Measurements from ENCODE around the gene SLC23A1. TPM values are rescaled to one million over a fixed set of nuclear protein-coding genes. Genes with fewer than 3 reads are reported as not detected.

SLC23A1 gene
- total and polyA plus RNA-seq, 7 donors = 0.03 TPM; not detected in 6

DNA sequence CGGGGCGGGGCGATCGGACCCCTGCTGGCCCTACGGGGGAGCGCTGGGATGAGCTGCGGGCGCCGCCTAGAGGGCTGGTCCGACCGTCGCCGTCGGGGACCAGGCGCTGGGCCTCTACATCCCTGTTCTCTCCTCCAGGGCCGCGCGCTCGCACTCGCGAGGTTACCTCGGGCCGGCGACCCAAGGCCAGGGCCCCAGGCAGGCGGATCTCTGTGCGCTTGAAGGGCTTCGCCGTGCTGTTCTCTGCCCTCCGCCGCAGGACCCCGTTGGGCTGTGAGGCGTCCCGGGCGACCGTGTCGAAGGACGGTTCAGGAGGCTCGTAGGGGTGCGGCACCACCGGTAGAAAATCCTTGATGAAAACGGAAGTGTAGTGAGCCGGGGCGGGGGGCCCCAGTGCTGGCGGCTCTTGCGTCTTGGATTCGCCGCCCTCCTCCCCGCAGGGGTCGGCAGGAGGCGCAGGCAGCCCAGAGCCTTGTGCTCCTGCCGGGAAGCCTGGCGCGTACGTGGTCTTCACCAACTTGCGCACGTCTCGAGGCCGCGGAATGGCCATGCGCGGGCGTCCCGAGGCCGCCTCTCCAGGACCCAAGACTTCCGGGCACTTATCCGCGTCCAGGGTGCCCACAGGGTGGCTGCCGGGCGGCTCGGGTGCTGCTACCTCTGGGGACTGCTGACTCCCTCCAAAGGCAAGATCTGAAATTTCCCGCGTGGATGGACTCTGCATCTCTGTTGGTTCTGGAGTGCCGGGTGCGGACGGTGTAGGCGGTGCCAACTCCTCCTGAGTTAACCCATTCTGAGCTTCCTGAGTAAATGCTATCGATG, 9.8 kb upstream of the SLC23A1 start:
- ATAC-seq (peak in 1 of 4 donors; percentile 7), DNase-seq (peak; percentile 57 to 82)
- intact Hi-C loops (cut with DNase I) = loop anchor here in 1 of 2 donors (5.0 kb wide), 1 partner anchor 51 kb away; the partner anchor contains the start of gene PAIP2
- H3K27me3 ChIP-seq (ENCODE audit: insufficient read depth in 3 of 3, low read length in 2 of 3) = no peaks in the 10 kb centered on the region
- H3K36me3 ChIP-seq (ENCODE audit: insufficient read depth in 1 of 2, low read depth in 1 of 2) = peaks cover 0 to 10% of the 10 kb centered on the region in 2 donors
- 32 to 34% (median 33%) methylated on average over 64 to 77 of the region's 77 CpGs for WGBS, 3 donors
- no peaks in the 10 kb centered on the region for H3K9me3 ChIP-seq
- H3K4me1 ChIP-seq = peaks cover 59% of the 10 kb centered on the region
- peak overlapping the region; percentile 93 for H3K4me3 ChIP-seq
- TF ChIP-seq, protein P1, sequence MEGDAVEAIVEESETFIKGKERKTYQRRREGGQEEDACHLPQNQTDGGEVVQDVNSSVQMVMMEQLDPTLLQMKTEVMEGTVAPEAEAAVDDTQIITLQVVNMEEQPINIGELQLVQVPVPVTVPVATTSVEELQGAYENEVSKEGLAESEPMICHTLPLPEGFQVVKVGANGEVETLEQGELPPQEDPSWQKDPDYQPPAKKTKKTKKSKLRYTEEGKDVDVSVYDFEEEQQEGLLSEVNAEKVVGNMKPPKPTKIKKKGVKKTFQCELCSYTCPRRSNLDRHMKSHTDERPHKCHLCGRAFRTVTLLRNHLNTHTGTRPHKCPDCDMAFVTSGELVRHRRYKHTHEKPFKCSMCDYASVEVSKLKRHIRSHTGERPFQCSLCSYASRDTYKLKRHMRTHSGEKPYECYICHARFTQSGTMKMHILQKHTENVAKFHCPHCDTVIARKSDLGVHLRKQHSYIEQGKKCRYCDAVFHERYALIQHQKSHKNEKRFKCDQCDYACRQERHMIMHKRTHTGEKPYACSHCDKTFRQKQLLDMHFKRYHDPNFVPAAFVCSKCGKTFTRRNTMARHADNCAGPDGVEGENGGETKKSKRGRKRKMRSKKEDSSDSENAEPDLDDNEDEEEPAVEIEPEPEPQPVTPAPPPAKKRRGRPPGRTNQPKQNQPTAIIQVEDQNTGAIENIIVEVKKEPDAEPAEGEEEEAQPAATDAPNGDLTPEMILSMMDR (IDR thresholded peaks at IDR 0.05) = peak; percentile 23
- H3K27ac ChIP-seq = peak overlapping the region; percentile 100

DNA sequence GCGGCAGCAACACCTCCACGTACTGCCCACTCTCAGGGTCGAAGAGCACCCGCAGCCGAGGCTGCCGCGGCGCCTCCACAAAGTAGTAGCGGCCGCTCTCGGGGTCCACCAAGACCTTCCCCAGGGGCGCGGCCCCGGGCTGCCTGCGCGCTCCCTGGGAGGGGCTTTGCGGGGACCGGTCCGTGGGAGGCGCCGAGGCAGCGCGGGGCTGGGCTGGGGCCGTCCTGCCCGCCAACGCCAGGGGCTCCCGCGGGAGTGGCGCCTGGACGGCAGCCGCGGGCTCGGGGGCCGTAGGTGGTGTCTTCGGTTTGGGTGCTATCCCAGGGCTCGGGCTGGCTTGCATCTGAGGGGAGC, 9.2 kb upstream of the SLC23A1 start:
- no peak for DNase-seq
- intact Hi-C loops (cut with DNase I) = loop anchor here in 1 of 2 donors (5.0 kb wide), 1 partner anchor 50 kb away; the partner anchor contains the start of gene PAIP2
- Histone ChIP-seq H3K27ac (peak overlapping the region; percentile 100), H3K9me3 (no peaks in the 10 kb centered on the region), H3K4me3 (peak overlapping the region; percentile 93), H3K36me3 (ENCODE audit: insufficient read depth in 1 of 2, low read depth in 1 of 2) (peaks cover 0 to 10% of the 10 kb centered on the region in 2 donors), H3K4me1 (peaks cover 61% of the 10 kb centered on the region), H3K27me3 (ENCODE audit: insufficient read depth in 3 of 3, low read length in 2 of 3) (no peaks in the 10 kb centered on the region)
- ATAC-seq = no peak
- WGBS, 3 donors = 38 to 55% (median 40%) methylated on average over 15 to 36 of the region's 36 CpGs
- TF ChIP-seq, protein P1 (IDR thresholded peaks at IDR 0.05) = no peak

DNA sequence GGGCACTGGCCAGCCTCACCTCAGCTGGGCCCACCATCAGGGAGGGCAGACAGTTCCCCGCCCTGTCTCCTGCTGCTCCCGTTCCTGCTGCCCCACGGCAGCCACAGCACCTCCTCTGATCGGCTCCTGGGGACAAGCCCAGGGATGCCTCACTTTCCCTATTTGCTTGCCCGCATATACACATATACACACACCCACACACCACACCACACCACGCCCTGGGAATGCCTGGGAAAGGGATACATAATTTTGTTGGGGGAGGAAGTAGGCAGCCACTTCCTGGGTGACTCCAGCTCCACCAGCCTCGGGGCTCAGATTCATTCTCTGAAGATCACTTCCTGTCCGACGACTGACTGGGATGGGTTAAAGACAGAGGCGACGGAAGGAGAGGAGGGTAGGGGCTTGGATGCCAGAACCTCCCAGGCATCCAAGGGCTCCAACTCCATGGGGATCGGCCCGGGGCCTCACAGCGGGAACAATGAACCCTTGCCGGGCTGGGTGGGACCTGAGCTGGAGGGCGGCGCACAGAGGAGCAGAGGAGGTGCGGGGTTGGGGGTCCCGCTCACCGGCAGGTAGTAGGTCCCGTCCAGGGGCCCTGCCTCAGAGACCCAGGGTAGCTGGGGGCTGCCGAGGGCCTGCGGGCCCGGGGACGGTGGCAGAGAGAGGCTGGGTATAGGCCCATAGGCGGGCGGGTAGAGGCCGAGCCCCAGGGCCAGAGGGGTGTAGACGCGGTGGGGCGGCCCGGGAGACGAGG, 8.7 kb upstream of the SLC23A1 start:
- TF ChIP-seq, protein P1 (IDR thresholded peaks at IDR 0.05) = no peak
- peak overlapping the region; percentile 93 for H3K4me3 ChIP-seq
- DNase-seq = peak in 1 of 2 donors; percentile 56

DNA sequence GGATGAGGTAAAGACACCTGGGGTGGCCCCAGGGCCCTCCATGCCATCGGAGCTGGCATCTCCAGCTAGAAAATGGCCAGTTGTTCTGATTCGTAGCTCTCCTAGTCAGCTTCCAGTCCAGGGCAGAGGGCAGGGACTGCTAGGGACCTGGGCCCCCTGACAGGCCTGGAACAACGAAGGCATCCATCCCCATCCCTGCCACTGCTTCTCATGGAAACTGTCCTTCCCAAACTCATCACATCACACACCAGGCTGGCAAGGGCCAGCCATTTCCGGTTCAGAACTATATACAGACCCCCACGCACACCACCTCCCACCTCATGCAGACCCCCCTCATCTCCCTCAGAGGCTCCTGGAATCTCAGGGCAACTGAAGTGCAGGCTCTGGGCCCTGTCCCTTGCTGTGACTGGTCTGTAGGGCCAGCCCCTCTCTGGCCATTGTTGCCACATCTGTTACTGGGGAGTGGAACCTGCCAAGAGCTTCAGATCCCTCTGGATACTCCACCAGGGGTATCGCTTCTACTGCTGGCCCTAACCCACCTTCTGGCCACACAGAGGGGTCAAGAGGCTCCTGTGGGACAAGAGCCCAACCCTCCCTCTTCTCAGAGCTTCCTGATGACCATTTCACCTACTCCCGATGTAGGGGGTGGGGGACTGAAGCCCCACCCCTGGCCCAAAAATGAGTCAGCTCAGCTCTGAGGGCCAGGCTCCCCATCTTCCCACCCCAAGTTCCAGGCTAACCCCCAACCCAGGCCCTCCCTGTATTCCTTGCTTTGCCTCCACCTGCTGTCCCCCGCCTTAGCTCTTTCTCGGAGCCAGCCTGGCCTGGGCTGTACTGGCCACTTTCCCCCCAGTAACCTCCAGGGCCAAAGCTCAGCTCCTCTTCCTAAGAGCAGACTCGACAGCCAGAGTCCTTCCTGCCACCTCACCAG, 7.8 kb upstream of the SLC23A1 start:
- TF ChIP-seq, protein P1 (IDR thresholded peaks at IDR 0.05) = no peak
- intact Hi-C loops (cut with DNase I) = loop anchor here in 1 of 2 donors (5.0 kb wide), 1 partner anchor 49 kb away; the partner anchor contains the start of gene PAIP2

More for the DNA sequence above, 8.7 kb upstream of the SLC23A1 start:
- 34 to 51% (median 40%) methylated on average over 31 to 33 of the region's 33 CpGs for WGBS, 3 donors
- no peak for ATAC-seq
- H3K27me3 ChIP-seq (ENCODE audit: insufficient read depth in 3 of 3, low read length in 2 of 3) = no peaks in the 10 kb centered on the region
- intact Hi-C loops (cut with DNase I) = loop anchor here in 1 of 2 donors (5.0 kb wide), 1 partner anchor 49 kb away; the partner anchor contains the start of gene PAIP2
- peaks cover 0 to 10% of the 10 kb centered on the region in 2 donors for H3K36me3 ChIP-seq (ENCODE audit: insufficient read depth in 1 of 2, low read depth in 1 of 2)
- H3K4me1 ChIP-seq = peaks cover 56% of the 10 kb centered on the region
- H3K9me3 ChIP-seq = no peaks in the 10 kb centered on the region
- H3K27ac ChIP-seq = peak overlapping the region; percentile 100

More for the DNA sequence above, 7.8 kb upstream of the SLC23A1 start:
- DNase-seq (peak in 1 of 2 donors; percentile 60), ATAC-seq (peak in 2 of 4 donors; percentile 7 to 21)
- Histone ChIP-seq H3K36me3 (ENCODE audit: insufficient read depth in 1 of 2, low read depth in 1 of 2) (peaks cover 0 to 10% of the 10 kb centered on the region in 2 donors), H3K4me3 (peak overlapping the region; percentile 93), H3K27ac (peak overlapping the region; percentile 100), H3K4me1 (peaks cover 47% of the 10 kb centered on the region), H3K9me3 (no peaks in the 10 kb centered on the region), H3K27me3 (ENCODE audit: insufficient read depth in 3 of 3, low read length in 2 of 3) (no peaks in the 10 kb centered on the region)
- WGBS, 3 donors = 19 to 41% (median 27%) methylated on average over 10 of the region's 10 CpGs

Measured in psoas muscle (tissue), 8 donors.